ENCODE measurements around the gene PIP5KL1. TPM values are rescaled to one million over a fixed set of nuclear protein-coding genes. Genes with fewer than 3 reads are reported as not detected.

The PIP5KL1 gene
- total RNA-seq, 1 experiment from 2014 or later, result 21.9 TPM

- ChIA-PET POLR2A (ENCODE audit: unreplicated experiment) (no interaction called here), CTCF (interaction anchor here (0.5 kb wide), 1 partner anchor 45 kb away, joined by 4 read pairs; no protein-coding TSS in a partner anchor)
- H2AFZ ChIP-seq, result no peak overlapping the region
- peak overlapping the region; percentile 92; the same call in 1 of the 2 replicates for H3K4me3 ChIP-seq
- DNase-seq, result peak in 1 of 2 experiments; percentile 58
- intact Hi-C loops (cut with micrococcal nuclease; ENCODE audit: unreplicated experiment), result loop anchor here (5.0 kb wide), 2 partner anchors 128 to 413 kb away; partner anchors contain the start of gene CDK9
- H3K27ac ChIP-seq, result no peak overlapping the region
- BruUV-seq (replicated peaks), result no TSS peak
- H3F3A ChIP-seq (ENCODE audit: insufficient read depth, low read depth), result peaks cover 35% of the 10 kb centered on the region
- H3K9me3 ChIP-seq (ENCODE audit: insufficient read depth, low read depth), result no peaks in the 10 kb centered on the region
- no peaks in the 10 kb centered on the region for H4K20me1 ChIP-seq (ENCODE audit: insufficient read depth)
- H3K27me3 ChIP-seq (ENCODE audit: insufficient read depth, low read depth), result no peaks in the 10 kb centered on the region
- peaks cover 49% of the 10 kb centered on the region for H3K4me1 ChIP-seq (replicated peaks; ENCODE audit: insufficient read depth)
- 0 out of 2 replicates have a peak, but pooled peaks cover 9% of the 10 kb centered on the region for H3K79me2 ChIP-seq (ENCODE audit: low read depth)
- no peak for TF ChIP-seq CTCF (conservative IDR thresholded peaks at IDR 0.05)
- no peak for TF ChIP-seq EZH2 (IDR thresholded peaks at IDR 0.05; ENCODE audit: low read depth)
- no peaks in the 10 kb centered on the region for H3K36me3 ChIP-seq (ENCODE audit: low read depth)
- H3K9me2 ChIP-seq (ENCODE audit: insufficient read depth), result no peaks in the 10 kb centered on the region
- H3K4me2 ChIP-seq, result peak overlapping the region; percentile 97
These were observed 15.2 kb downstream of the PIP5KL1 start for GRCh38 chr9:127915325-127915752.

- DNase-seq, result no peak
- no peaks in the 10 kb centered on the region for H4K20me1 ChIP-seq (ENCODE audit: insufficient read depth)
- H2AFZ ChIP-seq, result no peak overlapping the region
- no peaks in the 10 kb centered on the region for H3K9me3 ChIP-seq (ENCODE audit: insufficient read depth, low read depth)
- peaks cover 22% of the 10 kb centered on the region for H3F3A ChIP-seq (ENCODE audit: insufficient read depth, low read depth)
- no TSS peak for BruUV-seq (replicated peaks)
- H3K79me2 ChIP-seq (ENCODE audit: low read depth), result 0 out of 2 replicates have a peak, but pooled peaks cover 9% of the 10 kb centered on the region
- intact Hi-C loops (cut with micrococcal nuclease; ENCODE audit: unreplicated experiment), result no loop called here
- H3K27ac ChIP-seq, result no peak overlapping the region
- ChIA-PET CTCF (no interaction called here), POLR2A (ENCODE audit: unreplicated experiment) (interaction anchor here (0.6 to 0.8 kb wide), 3 partner anchors 181 to 347 kb away, joined by 4 to 10 read pairs (median 5); partner anchors contain the start of gene TTC16)
- H3K4me2 ChIP-seq, result no peak overlapping the region
- H3K4me3 ChIP-seq, result no peak overlapping the region
- no peaks in the 10 kb centered on the region for H3K36me3 ChIP-seq (ENCODE audit: low read depth)
- H3K27me3 ChIP-seq (ENCODE audit: insufficient read depth, low read depth), result no peaks in the 10 kb centered on the region
- TF ChIP-seq EZH2 (IDR thresholded peaks at IDR 0.05; ENCODE audit: low read depth) (no peak), CTCF (conservative IDR thresholded peaks at IDR 0.05) (no peak)
- no peaks in the 10 kb centered on the region for H3K9me2 ChIP-seq (ENCODE audit: insufficient read depth)
- H3K4me1 ChIP-seq (replicated peaks; ENCODE audit: insufficient read depth), result peaks cover 36% of the 10 kb centered on the region
These were observed 16.9 kb downstream of the PIP5KL1 start for GRCh38 chr9:127913682-127914081.

GRCh38 chr9:127912882-127913281 is 17.7 kb downstream of the PIP5KL1 start:
- DNase-seq, result no peak
- Histone ChIP-seq H3K9me2 (ENCODE audit: insufficient read depth) (no peaks in the 10 kb centered on the region), H3K4me2 (no peak overlapping the region), H3K79me2 (ENCODE audit: low read depth) (0 out of 2 replicates have a peak, but pooled peaks cover 9% of the 10 kb centered on the region), H3K4me1 (replicated peaks; ENCODE audit: insufficient read depth) (peaks cover 28% of the 10 kb centered on the region), H3K27me3 (ENCODE audit: insufficient read depth, low read depth) (no peaks in the 10 kb centered on the region), H4K20me1 (ENCODE audit: insufficient read depth) (no peaks in the 10 kb centered on the region), H3K27ac (no peak overlapping the region), H3K9me3 (ENCODE audit: insufficient read depth, low read depth) (no peaks in the 10 kb centered on the region), H3K36me3 (ENCODE audit: low read depth) (no peaks in the 10 kb centered on the region), H3K4me3 (no peak overlapping the region), H3F3A (ENCODE audit: insufficient read depth, low read depth) (peaks cover 14% of the 10 kb centered on the region), H2AFZ (no peak overlapping the region)
- CTCF ChIA-PET, result interaction anchor here (0.6 kb wide), 1 partner anchor 30 kb away, joined by 3 read pairs; no protein-coding TSS in a partner anchor
- TF ChIP-seq CTCF (conservative IDR thresholded peaks at IDR 0.05) (no peak), EZH2 (IDR thresholded peaks at IDR 0.05; ENCODE audit: low read depth) (no peak)
- intact Hi-C loops (cut with micrococcal nuclease; ENCODE audit: unreplicated experiment), result no loop called here
- BruUV-seq (replicated peaks), result no TSS peak
- POLR2A ChIA-PET (ENCODE audit: unreplicated experiment), result interaction anchor here (0.7 kb wide), 1 partner anchor 256 kb away, joined by 5 read pairs; no protein-coding TSS in a partner anchor

Measured in PC-9 (cell line).